ENCODE measurements around the gene EZH1.
A peak's percentile ranks its signal among the peaks of the same experiment; 100 is the strongest.

EZH1 gene

GRCh38 chr17:42706732-42707131 is 38.1 kb downstream of the EZH1 start:
- no peak for DNase-seq

GRCh38 chr17:42704837-42705494 is 39.9 kb downstream of the EZH1 start:
- no peak for DNase-seq

GRCh38 chr17:42704490-42704836 is 40.4 kb downstream of the EZH1 start:
- no peak for DNase-seq

- DNase-seq = no peak
Observed at GRCh38 chr17:42702446-42702845, 42.4 kb downstream of the EZH1 start.

GRCh38 chr17:42700586-42701289 is 44.1 kb downstream of the EZH1 start:
- no peak for DNase-seq

- DNase-seq = no peak
Observed at GRCh38 chr17:42699415-42699740, 45.5 kb downstream of the EZH1 start.

- no peak for DNase-seq
Observed at GRCh38 chr17:42698736-42699414, 46.0 kb downstream of the EZH1 start.

GRCh38 chr17:42697108-42697811 is 47.6 kb downstream of the EZH1 start:
- no peak for DNase-seq

- no peak for DNase-seq
Observed at GRCh38 chr17:42695500-42695899, 49.3 kb downstream of the EZH1 start.

GRCh38 chr17:42694524-42694923 is 50.3 kb downstream of the EZH1 start:
- DNase-seq = no peak

- no peak for DNase-seq
Observed at GRCh38 chr17:42692489-42692888, 52.4 kb downstream of the EZH1 start.

GRCh38 chr17:42691021-42691545 is 53.8 kb downstream of the EZH1 start:
- no peak for DNase-seq

GRCh38 chr17:42690596-42690995 is 54.2 kb downstream of the EZH1 start:
- DNase-seq = no peak

GRCh38 chr17:42687707-42688320 is 57.0 kb downstream of the EZH1 start:
- DNase-seq = no peak

- no peak for DNase-seq
Observed at GRCh38 chr17:42686520-42687128, 58.2 kb downstream of the EZH1 start.

- no peak for DNase-seq
Observed at GRCh38 chr17:42685831-42686230, 59.0 kb downstream of the EZH1 start.

- no peak for DNase-seq
Observed at GRCh38 chr17:42684929-42685556, 59.8 kb downstream of the EZH1 start.

GRCh38 chr17:42683407-42684034 is 61.3 kb downstream of the EZH1 start:
- no peak for DNase-seq

- DNase-seq = no peak
Observed at GRCh38 chr17:42682722-42683403, 62.0 kb downstream of the EZH1 start.

- peak; percentile 65 for DNase-seq
Observed at GRCh38 chr17:42681976-42682721, 62.7 kb downstream of the EZH1 start, which contains the start of gene CNTNAP1. TSS of gene CNTNAP1 (plus strand) at chr17:42682531. CDS start at chr17:42682830, 299 bp downstream.
